Measurements from ENCODE around the gene SEC31B. TPM values are rescaled to one million over a fixed set of nuclear protein-coding genes. Genes with fewer than 3 reads are reported as not detected.

Gene SEC31B
- total and polyA plus RNA-seq, 2 of the 8 experiments (the other 6 are each of a cell fraction or from before 2014, with no cell fraction given), result 4.1 to 5.3 TPM

- H3K23ac ChIP-seq (ENCODE audit: insufficient read length), result no peak overlapping the region
- no peak for DNase-seq (ENCODE audit: low read depth in 1 of 2, low spot score in 2 of 2)
- no peak overlapping the region for H2BK15ac ChIP-seq (ENCODE audit: low read length)
- H3K79me2 ChIP-seq (ENCODE audit: control insufficient read depth in 1 of 2, insufficient read depth in 2 of 2, low read length in 2 of 2), result no peaks in the 10 kb centered on the region
- H3K56ac ChIP-seq (replicated peaks; ENCODE audit: insufficient read length, low read depth, low read length), result no peak overlapping the region
- POLR2A ChIA-PET (ENCODE audit: partially characterized antibody), result interaction anchor here (1.5 kb wide), 1 partner anchor 20 kb away, joined by 3 read pairs; no protein-coding TSS in a partner anchor
- CTCF ChIA-PET (ENCODE audit: partially characterized antibody), result interaction anchor here (1.0 to 11.2 kb wide), 4 partner anchors 8 to 69 kb away, joined by 3 to 163 read pairs (median 12); no protein-coding TSS in a partner anchor
- no peak overlapping the region for H3K18ac ChIP-seq (ENCODE audit: extremely low read depth, low read length)
- no peaks in the 10 kb centered on the region for H3K36me3 ChIP-seq (ENCODE audit: control insufficient read depth in 2 of 4, insufficient read depth in 4 of 4, low read length in 3 of 4)
- no peak overlapping the region for H4K91ac ChIP-seq (replicated peaks; ENCODE audit: insufficient read length, low read length)
- H3K4me1 ChIP-seq (replicated peaks in 1 of 4; ENCODE audit: control insufficient read depth in 3 of 4, insufficient read depth in 4 of 4, low read length in 3 of 4), result no peaks in the 10 kb centered on the region; a peak in 1 of 7 replicates
- no peak overlapping the region for H2BK5ac ChIP-seq (ENCODE audit: low read depth, low read length)
- no peak overlapping the region for H3K4me3 ChIP-seq (ENCODE audit: extremely low read depth in 1 of 4, insufficient read depth in 2 of 4, low read depth in 3 of 4, low read length in 4 of 4)
- no peak overlapping the region for H2BK120ac ChIP-seq (replicated peaks; ENCODE audit: low read depth, low read length)
- no peaks in the 10 kb centered on the region for H3K79me1 ChIP-seq (ENCODE audit: low read depth, low read length)
- H3K4me2 ChIP-seq (ENCODE audit: insufficient read depth in 1 of 2, low read depth in 2 of 2, low read length in 2 of 2), result no peak overlapping the region
- no peak overlapping the region for H2BK20ac ChIP-seq (ENCODE audit: low read length)
- H4K5ac ChIP-seq (ENCODE audit: insufficient read length, low read depth, low read length), result no peak overlapping the region
- H2BK12ac ChIP-seq (ENCODE audit: low read depth, low read length), result no peak overlapping the region
- H3K9ac ChIP-seq (replicated peaks in 1 of 4; ENCODE audit: extremely low read depth in 1 of 4, low read depth in 3 of 4, low read length in 3 of 4), result no peak overlapping the region
- no peak overlapping the region for H4K8ac ChIP-seq (ENCODE audit: extremely low read depth, insufficient read depth, low read length)
- TF ChIP-seq TBP (IDR thresholded peaks at IDR 0.05; ENCODE audit: low read depth, low read length) (no peak), POU5F1 (IDR thresholded peaks at IDR 0.05; ENCODE audit: low read depth, low read length) (no peak), NANOG (IDR thresholded peaks at IDR 0.05; ENCODE audit: insufficient read depth, low read depth, low read length, poor library complexity, severe bottlenecking) (no peak), SP2 (IDR thresholded peaks at IDR 0.05; ENCODE audit: low read length) (no peak), CREB1 (IDR thresholded peaks at IDR 0.05) (no peak), GABPA (IDR thresholded peaks at IDR 0.05; ENCODE audit: borderline replicate concordance, insufficient read depth, low read length) (no peak), SIRT6 (IDR thresholded peaks at IDR 0.05; ENCODE audit: low read length) (no peak), KDM4A (IDR thresholded peaks at IDR 0.05; ENCODE audit: low read depth, low read length, severe bottlenecking) (no peak), JUN (IDR thresholded peaks at IDR 0.05; ENCODE audit: low read depth, low read length) (no peak)
- H3K4ac ChIP-seq (replicated peaks; ENCODE audit: insufficient read length, low read depth, low read length), result no peak overlapping the region
- no peak overlapping the region for H3K14ac ChIP-seq (ENCODE audit: insufficient read length)
- H3K9me3 ChIP-seq (ENCODE audit: insufficient read depth in 2 of 2, low read depth in 1 of 2, low read length in 1 of 2), result no peaks in the 10 kb centered on the region
- no peak overlapping the region for H3K27ac ChIP-seq (ENCODE audit: low read depth, low read length)
- FAIRE-seq, result no peak
- no peaks in the 10 kb centered on the region for H4K20me1 ChIP-seq (replicated peaks in 1 of 2; ENCODE audit: control insufficient read depth in 1 of 2, insufficient read depth in 2 of 2, low read length in 2 of 2)
- no peaks in the 10 kb centered on the region; the same call in 1 of the 2 replicates for H3K23me2 ChIP-seq (ENCODE audit: low read depth, low read length)
- 100% methylated on average over 1 of the region's 1 CpG; no CpG with 5 or more reads in 1 of the 2 experiments for WGBS, 2 experiments (ENCODE audit: extremely low coverage in 1 of 2, insufficient coverage in 1 of 2, insufficient read length in 1 of 2, insufficient replicate concordance in 2 of 2, low coverage in 1 of 2, low lambda C conversion rate in 2 of 2, missing lambda C conversion rate in 1 of 2)
- H2AK5ac ChIP-seq (ENCODE audit: low read depth, low read length), result no peak overlapping the region
- peaks cover 0 to 24% (median 4%) of the 10 kb centered on the region in 4 experiments; a peak in 3 of 7 replicates for H3K27me3 ChIP-seq (replicated peaks in 1 of 4; ENCODE audit: control insufficient read depth in 3 of 4, extremely low read depth in 1 of 4, insufficient read depth in 3 of 4, low read length in 3 of 4)
- H2AFZ ChIP-seq (ENCODE audit: low read length), result no peak overlapping the region
Observed at GRCh38 chr10:100502926-100503494, 16.7 kb downstream of the SEC31B start.

Data from H1 (cell line).